AG20443 (cell line): ENCODE measurements around the gene MYO3B.
A peak's percentile ranks its signal among the peaks of the same experiment; 100 is the strongest.

Experiments
- DNase-seq: peaks from one replicate; pipeline ENCODE4 v3.0.0; 2012; ENCODE audit warnings: low spot score, mixed read lengths

The MYO3B gene

DNA sequence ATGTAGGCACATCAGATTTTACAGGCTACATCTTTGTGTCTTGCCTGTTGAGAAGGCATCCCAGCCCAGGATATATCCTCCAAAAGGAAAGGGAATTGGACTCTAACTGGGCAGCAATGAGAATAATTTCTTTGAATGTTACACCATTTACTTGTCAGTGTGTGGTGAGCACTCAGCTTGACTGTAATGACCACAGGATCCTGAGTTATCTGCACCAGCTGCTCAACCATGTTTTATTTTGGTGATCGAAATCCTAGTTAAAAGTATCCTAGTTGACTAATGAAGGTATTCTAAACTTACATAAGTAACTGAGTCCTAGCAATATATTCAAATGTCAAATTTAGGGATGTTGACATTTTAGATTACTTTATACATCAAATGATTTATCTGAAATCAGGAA lies 123.0 kb downstream of the MYO3B start:
- no peak for DNase-seq

GRCh38 chr2:170301626-170302025 lies 123.7 kb downstream of the MYO3B start:
- DNase-seq: no peak

- no peak for DNase-seq
Measured at GRCh38 chr2:170305711-170306110, 127.8 kb downstream of the MYO3B start.

DNA sequence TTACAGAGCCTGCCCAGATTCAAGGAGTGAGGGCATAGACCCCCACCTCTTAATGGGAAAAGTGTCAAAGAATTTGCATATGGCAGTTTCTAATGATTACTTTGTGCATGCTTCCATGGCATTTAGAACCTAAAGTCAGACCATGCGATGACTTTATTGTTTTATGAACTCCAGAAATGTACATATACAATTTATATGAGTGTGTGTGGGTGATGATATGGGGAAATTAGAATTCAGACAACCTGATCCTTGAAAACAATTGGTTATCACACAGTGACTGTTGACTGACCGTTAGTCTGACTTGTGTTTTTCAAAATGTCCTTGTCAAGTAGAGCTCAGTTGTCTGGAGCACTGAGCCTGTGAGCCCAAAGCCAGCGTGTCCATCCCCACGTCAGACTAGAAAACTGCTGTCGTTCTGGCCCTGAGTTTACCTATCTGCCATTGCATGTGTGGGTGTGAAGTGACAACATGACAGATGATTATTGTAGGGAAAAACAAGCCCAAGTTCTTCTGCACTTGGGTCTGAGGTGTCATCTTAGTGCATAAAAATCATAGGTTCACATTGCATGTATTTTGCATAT lies 128.4 kb downstream of the MYO3B start:
- DNase-seq: no peak

DNA sequence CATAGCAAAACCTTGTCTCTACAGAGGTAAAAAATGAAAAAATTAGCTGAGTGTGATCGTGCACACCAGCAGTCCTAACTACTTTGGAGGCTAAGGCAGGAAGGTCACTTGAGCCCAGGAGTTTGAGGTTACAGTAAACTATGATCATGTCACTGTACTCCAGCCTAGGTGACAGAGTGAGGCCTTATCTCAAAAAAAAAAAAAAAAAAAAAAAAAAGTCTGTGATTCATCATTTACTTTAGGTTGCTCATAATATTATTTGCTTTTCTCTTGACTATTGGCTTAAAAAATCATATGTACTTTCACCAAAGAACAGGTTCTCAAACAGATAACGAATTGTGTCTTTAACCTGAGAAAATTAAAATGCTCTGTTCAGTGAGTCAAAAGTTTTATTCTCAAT lies 129.1 kb downstream of the MYO3B start:
- no peak for DNase-seq

DNA sequence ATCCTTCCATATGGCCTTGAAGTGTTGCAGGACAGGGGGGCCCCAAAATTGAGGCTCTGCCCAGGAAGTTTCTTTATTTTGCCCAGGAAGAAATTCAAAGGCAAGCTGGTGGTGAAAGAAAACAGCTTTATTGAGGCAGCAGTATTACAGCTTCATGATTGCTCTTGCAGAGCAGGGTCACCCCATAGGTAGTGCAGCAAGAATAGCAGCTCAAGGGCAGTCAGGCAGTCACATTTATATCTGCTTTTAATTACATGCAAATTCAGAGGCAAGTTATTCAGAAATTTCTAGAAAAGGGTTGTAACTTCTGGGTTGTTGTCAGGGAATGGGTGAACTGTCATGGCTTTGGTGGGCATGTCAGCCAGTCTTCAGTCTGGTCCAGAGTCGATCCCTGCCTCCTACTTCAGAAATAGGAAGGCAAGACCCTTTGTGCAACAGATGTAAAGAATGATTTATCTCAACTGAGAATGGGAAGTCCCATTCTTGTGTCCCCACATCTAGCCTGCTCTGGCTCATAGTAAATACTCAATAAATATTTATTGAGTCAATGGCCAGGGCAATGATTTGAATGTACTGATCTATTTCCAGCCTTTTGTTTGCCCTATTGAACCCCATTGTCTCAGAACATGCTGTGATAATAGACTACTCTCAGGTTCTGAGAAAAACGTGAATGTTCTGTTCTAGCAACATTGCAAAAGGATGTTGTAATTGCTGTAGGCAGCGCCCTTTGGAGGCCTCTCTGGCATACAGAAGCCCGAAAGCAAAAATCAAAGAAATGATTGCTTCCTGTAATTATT lies 129.8 kb downstream of the MYO3B start:
- no peak for DNase-seq

DNA sequence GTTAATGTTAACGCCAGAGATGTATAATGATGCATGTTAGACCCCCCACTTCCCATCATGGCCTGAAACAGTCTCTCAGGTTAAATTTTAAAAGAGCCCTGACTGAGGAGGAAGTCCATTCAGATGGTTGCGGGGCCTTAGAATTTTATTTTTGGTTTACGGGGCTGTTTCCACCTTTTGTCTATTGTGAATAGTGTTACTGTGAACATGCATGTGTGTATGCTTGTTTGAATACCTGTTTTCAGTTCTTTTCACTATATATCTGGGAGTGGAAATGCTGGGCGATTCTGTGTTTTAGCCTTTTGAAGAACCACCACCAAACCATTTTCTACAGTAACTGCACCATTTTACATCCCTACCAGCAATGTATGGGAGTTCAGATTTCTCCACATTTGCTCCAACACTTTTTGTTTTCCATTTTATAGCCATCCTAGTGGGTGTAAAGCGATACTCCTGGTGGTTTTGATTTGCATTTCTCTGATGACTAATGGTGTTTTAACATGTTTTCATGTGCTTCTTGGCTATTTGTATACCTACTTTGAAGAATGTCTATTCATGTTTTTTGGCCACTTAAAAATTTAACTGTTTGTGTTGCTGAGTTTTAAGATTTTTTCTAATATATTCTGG lies 133.0 kb downstream of the MYO3B start:
- no peak for DNase-seq

GRCh38 chr2:170313347-170313991 lies 135.5 kb downstream of the MYO3B start:
- no peak for DNase-seq

- no peak for DNase-seq
Measured at GRCh38 chr2:170313992-170314348, 136.0 kb downstream of the MYO3B start.

DNA sequence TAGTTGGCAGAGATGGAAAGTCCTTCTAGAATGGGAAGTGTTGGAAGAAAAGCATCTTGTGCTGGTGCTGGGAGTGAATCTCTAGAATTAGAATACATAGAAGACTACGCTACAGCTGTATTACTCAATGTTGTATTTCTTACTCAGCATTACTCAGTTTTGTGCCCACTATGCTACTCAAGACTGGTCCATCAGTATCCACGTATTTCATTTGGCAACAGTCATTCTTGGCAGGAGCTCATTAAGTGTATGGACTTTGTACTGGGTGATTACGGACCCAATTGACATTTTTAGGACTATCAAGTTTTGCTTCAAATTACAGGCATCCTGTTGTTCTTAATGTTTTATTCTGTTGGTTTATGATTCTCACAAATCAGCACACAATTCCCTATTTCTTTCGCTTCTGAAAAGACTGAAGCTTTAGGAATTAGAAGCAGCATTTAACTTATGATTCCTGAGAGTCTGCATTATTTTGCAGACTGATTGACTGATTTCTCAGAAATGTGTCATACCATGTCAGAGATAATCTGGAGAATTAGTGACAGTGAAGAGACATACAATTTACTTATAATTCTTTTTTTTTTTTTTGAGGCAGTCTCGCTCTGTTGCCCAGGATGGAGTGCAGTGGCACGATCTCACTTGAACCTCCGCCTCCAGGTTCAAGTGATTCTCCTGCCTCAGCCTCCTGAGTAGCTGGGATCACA lies 136.9 kb downstream of the MYO3B start:
- DNase-seq: no peak

- no peak for DNase-seq
Measured at GRCh38 chr2:170320948-170321347, 143.0 kb downstream of the MYO3B start.

DNA sequence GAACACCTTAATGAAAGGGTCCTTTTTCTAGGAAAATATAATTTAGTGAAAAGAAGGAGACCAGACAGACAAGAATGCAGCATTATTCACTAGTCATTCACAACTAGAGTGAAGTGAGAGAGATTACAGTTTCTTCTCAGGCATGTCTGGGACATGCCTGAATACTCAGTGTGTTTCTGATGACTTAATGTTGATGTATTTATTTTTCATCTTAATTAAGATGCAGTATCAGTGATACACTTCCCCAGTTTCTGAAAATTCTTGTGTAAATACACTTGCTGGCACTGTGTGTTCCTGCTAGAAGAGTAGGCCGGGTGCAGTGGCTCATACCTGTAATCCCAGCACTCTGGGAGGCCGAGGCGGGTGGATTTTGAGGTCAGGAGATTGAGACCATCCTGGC lies 143.6 kb downstream of the MYO3B start:
- no peak for DNase-seq

- DNase-seq: no peak
Measured at GRCh38 chr2:170322140-170322766, 144.3 kb downstream of the MYO3B start.

- DNase-seq: no peak
Measured at GRCh38 chr2:170323743-170324142, 145.8 kb downstream of the MYO3B start.

- peak; percentile 62 for DNase-seq
Measured at GRCh38 chr2:170324640-170325046, 146.7 kb downstream of the MYO3B start.

- DNase-seq: no peak
Measured at GRCh38 chr2:170330881-170331280, 152.9 kb downstream of the MYO3B start.

DNA sequence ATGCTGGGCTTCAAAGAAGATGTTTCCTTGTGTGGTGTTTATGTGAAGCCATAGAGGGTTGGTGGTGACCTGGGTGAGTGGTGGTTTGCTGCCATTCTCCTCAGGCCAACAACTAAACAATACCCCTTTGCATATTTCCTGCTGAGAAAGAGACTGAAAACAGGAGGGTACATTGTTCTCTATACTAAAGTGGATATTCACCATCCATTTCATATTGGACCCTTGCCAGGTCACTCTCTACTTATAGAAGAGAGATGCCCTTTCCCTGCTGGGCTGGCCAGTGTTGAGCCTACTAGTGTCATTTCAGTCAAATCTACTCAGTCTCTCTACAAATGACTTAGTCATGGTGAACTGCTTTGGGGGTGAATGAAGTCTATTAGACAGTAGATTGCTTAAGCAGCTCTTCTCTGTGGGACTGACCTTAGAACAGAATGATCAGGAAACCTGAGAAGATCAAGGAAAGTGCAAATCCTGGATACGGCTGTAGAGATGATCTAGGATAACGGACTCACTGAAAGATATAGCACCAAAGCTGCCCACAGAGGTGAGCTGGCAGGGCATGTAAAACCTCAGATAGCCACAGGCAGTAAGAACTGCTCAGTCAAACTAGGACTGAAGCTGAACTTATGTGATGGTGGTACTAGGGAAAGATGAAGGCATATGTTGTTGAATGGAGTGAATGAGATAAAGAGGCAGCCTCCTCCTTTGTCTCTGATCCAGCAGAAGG lies 154.9 kb downstream of the MYO3B start:
- no peak for DNase-seq

DNA sequence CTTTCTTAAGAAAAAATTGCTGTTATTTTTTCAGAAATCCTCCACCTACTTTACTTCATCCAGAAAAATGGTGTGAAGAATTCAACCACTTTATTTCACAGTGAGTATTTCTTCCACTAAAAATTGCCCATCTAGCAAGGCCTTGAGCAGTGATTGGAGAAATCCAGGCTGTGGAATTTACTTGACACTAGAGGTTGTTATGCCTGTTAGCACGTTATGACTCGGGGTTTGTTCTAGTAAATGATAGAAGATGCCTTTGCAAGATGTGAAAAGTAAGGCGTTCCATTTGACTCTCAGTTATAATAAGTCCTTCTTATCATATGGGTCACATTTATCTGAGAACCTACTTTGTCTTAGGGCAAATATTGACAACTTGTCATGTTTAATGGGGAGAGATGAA lies 157.4 kb downstream of the MYO3B start:
- no peak for DNase-seq

DNA sequence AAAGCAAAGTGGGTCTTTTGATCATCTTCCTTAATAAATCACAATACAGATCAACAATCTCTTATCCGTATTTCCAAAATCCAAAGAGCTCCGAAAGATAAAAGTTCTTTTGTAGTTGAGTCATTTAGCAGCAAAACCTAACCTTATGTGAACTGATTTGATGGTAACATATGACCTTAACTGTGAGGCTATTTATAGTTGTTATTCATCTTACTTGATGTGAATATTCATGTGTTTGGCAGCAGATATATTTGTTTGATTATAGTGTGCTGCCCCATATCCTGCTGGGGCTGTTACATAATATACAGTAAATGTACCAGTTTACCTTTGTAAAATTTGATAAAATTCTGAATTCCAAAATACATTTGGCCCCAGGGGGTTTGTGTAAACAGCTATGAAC lies 158.5 kb downstream of the MYO3B start:
- no peak for DNase-seq

GRCh38 chr2:170336916-170337315 lies 159.0 kb downstream of the MYO3B start:
- DNase-seq: no peak

- no peak for DNase-seq
Measured at GRCh38 chr2:170339322-170339721, 161.4 kb downstream of the MYO3B start.
